ENCODE data around the gene LCLAT1. TPM values are rescaled to one million over a fixed set of nuclear protein-coding genes. Genes with fewer than 3 reads are reported as not detected.

The LCLAT1 gene
- polyA plus RNA-seq, 1 of the 3 experiments (the other 2 are of a cell fraction), result 6.9 TPM

GRCh38 chr2:30677861-30678385, 230.9 kb downstream of the LCLAT1 start (continued):
- TF ChIP-seq MXI1 (IDR thresholded peaks at IDR 0.05; ENCODE audit: low read depth, low read length) (no peak), JUND (IDR thresholded peaks at IDR 0.05) (no peak), MEF2A (IDR thresholded peaks at IDR 0.05; ENCODE audit: borderline replicate concordance, low read depth) (no peak), RFX5 (IDR thresholded peaks at IDR 0.05; ENCODE audit: low read length) (no peak)

- no peak for DNase-seq
- H3K4me3 ChIP-seq (ENCODE audit: low read depth in 2 of 2, low read length in 1 of 2), result no peak overlapping the region
- no peaks in the 10 kb centered on the region for H3K79me2 ChIP-seq (ENCODE audit: insufficient read depth)
- TF ChIP-seq NRF1 (IDR thresholded peaks at IDR 0.05; ENCODE audit: low read depth, low read length) (no peak), TEAD4 (IDR thresholded peaks at IDR 0.05; ENCODE audit: borderline replicate concordance, insufficient read depth) (no peak), CHD2 (IDR thresholded peaks at IDR 0.05; ENCODE audit: low read length, partially characterized antibody) (no peak)
- POLR2A ChIA-PET, result no interaction called here
- no peaks in the 10 kb centered on the region; the same call in 1 of the 2 replicates for H3K9me2 ChIP-seq
- H3K27me3 ChIP-seq (ENCODE audit: insufficient read depth), result no peaks in the 10 kb centered on the region
- H3K27ac ChIP-seq (ENCODE audit: low read depth in 2 of 2, low read length in 1 of 2), result no peak overlapping the region
- peaks cover 0 to 4% of the 10 kb centered on the region in 2 experiments; a peak in 1 of 4 replicates for H3K4me1 ChIP-seq (ENCODE audit: control insufficient read depth in 1 of 2, insufficient read depth in 2 of 2, low read depth in 1 of 2, low read length in 1 of 2)
- H3K4me2 ChIP-seq, result no peak overlapping the region
- 83% methylated on average over 10 of the region's 11 CpGs for WGBS (ENCODE audit: low lambda C conversion rate)
- CTCF ChIA-PET, result interaction anchor here (0.8 to 1.6 kb wide), 3 partner anchors 14 to 514 kb away, joined by 3 to 4 read pairs (median 3); no protein-coding TSS in a partner anchor
- no peaks in the 10 kb centered on the region for H3K9me3 ChIP-seq
- H3K36me3 ChIP-seq (replicated peaks in 1 of 2; ENCODE audit: control insufficient read depth in 1 of 2, insufficient read depth in 2 of 2, low read length in 1 of 2), result no peaks in the 10 kb centered on the region
- H2AFZ ChIP-seq (ENCODE audit: low read depth), result no peak overlapping the region
- H4K20me1 ChIP-seq (ENCODE audit: insufficient read depth), result no peaks in the 10 kb centered on the region
- H3F3A ChIP-seq (replicated peaks; ENCODE audit: insufficient read depth), result no peaks in the 10 kb centered on the region
- H3K9ac ChIP-seq, result no peak overlapping the region
These were observed 231.5 kb downstream of the LCLAT1 start for GRCh38 chr2:30678410-30679137.

- Histone ChIP-seq H3K27me3 (ENCODE audit: insufficient read depth) (no peaks in the 10 kb centered on the region), H3K9ac (no peak overlapping the region), H3K79me2 (ENCODE audit: insufficient read depth) (no peaks in the 10 kb centered on the region), H2AFZ (ENCODE audit: low read depth) (no peak overlapping the region), H3K9me3 (no peaks in the 10 kb centered on the region), H3K4me3 (ENCODE audit: low read depth in 2 of 2, low read length in 1 of 2) (no peak overlapping the region), H3F3A (replicated peaks; ENCODE audit: insufficient read depth) (no peaks in the 10 kb centered on the region), H3K27ac (ENCODE audit: low read depth in 2 of 2, low read length in 1 of 2) (no peak overlapping the region), H3K4me2 (no peak overlapping the region), H3K36me3 (replicated peaks in 1 of 2; ENCODE audit: control insufficient read depth in 1 of 2, insufficient read depth in 2 of 2, low read length in 1 of 2) (no peaks in the 10 kb centered on the region), H4K20me1 (ENCODE audit: insufficient read depth) (no peaks in the 10 kb centered on the region), H3K9me2 (no peaks in the 10 kb centered on the region; the same call in 1 of the 2 replicates), H3K4me1 (ENCODE audit: control insufficient read depth in 1 of 2, insufficient read depth in 2 of 2, low read depth in 1 of 2, low read length in 1 of 2) (peaks cover 0 to 4% of the 10 kb centered on the region in 2 experiments; a peak in 1 of 4 replicates)
- peak; percentile 45 for DNase-seq
- 85% methylated on average over 12 of the region's 12 CpGs for WGBS (ENCODE audit: low lambda C conversion rate)
- CTCF ChIA-PET, result no interaction called here
- POLR2A ChIA-PET, result no interaction called here
- no peak for TF ChIP-seq MAX (IDR thresholded peaks at IDR 0.05; ENCODE audit: low read depth)
- no peak for TF ChIP-seq TAF1 (IDR thresholded peaks at IDR 0.05; ENCODE audit: borderline replicate concordance, low read depth, low read length)
- no peak for TF ChIP-seq PBX3 (IDR thresholded peaks at IDR 0.05)
- TF ChIP-seq NFIC (IDR thresholded peaks at IDR 0.05; ENCODE audit: borderline replicate concordance), result no peak
- TF ChIP-seq TEAD4 (IDR thresholded peaks at IDR 0.05; ENCODE audit: borderline replicate concordance, insufficient read depth), result no peak
These were observed 232.5 kb downstream of the LCLAT1 start for GRCh38 chr2:30679426-30680088.
